PC-9 (cell line): Measurements from ENCODE around the gene SH3GL3. TPM values are rescaled to one million over a fixed set of nuclear protein-coding genes. Genes with fewer than 3 reads are reported as not detected.

Experiments used
- BruUV-seq: library from RNA; stranded (reverse); fragments of 400-500 nt; replicated peaks from 2 replicates; lab custom pipeline; 2021; lab: Mats Ljungman, UMichigan
- CTCF ChIA-PET: fragments of 300-600 bp; sonication (Branson Sonifier 250); formaldehyde crosslinking; loops from one replicate; lab custom pipeline; 2022; ENCODE audit warnings: antibody characterized with exemption; lab: Charles Lee
- POLR2A ChIA-PET: fragments of 300-600 bp; sonication (Branson Sonifier 250); formaldehyde crosslinking; loops from one replicate; lab custom pipeline; 2022; ENCODE audit warnings: antibody characterized with exemption; ENCODE audit not compliant: unreplicated experiment; lab: Charles Lee
- DNase-seq, 2 experiments: peaks; one replicate each; pipeline versions ENCODE4 v3.0.0 to v3.0.0-alpha.2; 2015 to 2022; ENCODE audit warnings: mixed read lengths in 1 of 2
- H2AFZ ChIP-seq: fragments of 200-600 bp; sonication (generic); 2 replicates; pipeline ENCODE4 v1.8.1; 2017; ENCODE audit warnings: antibody characterized with exemption
- H3F3A ChIP-seq: fragments of 200-600 bp; sonication (generic); 2 replicates; pipeline ENCODE4 v1.8.1; 2017; ENCODE audit warnings: antibody characterized with exemption, mild to moderate bottlenecking, low read depth; ENCODE audit not compliant: insufficient read depth
- H3K27ac ChIP-seq: fragments of 200-600 bp; sonication (generic); 2 replicates; pipeline ENCODE4 v1.6.1; 2016; ENCODE audit warnings: mixed run types
- H3K27me3 ChIP-seq: fragments of 200-600 bp; sonication (generic); 2 replicates; pipeline ENCODE4 v1.6.1; 2016; ENCODE audit warnings: low read depth, mixed run types; ENCODE audit not compliant: insufficient read depth
- H3K36me3 ChIP-seq: fragments of 200-600 bp; sonication (generic); 2 replicates; pipeline ENCODE4 v1.6.1; 2016; ENCODE audit warnings: low read depth, mixed run types
- H3K4me1 ChIP-seq: fragments of 200-600 bp; sonication (generic); replicated peaks from 2 replicates; pipeline ENCODE4 v1.6.1; 2016; ENCODE audit warnings: mixed run types; ENCODE audit not compliant: insufficient read depth
- H3K4me2 ChIP-seq: fragments of 200-600 bp; sonication (generic); 2 replicates; pipeline ENCODE4 v1.6.1; 2017; ENCODE audit warnings: mixed run types
- H3K4me3 ChIP-seq: fragments of 200-600 bp; sonication (generic); 2 replicates; pipeline ENCODE4 v1.6.1; 2016; ENCODE audit warnings: mixed run types
- H3K79me2 ChIP-seq: fragments of 200-600 bp; sonication (generic); 2 replicates; pipeline ENCODE4 v1.6.1; 2017; ENCODE audit warnings: low read depth, mixed run types
- H3K9me2 ChIP-seq: fragments of 200-600 bp; sonication (generic); 2 replicates; pipeline ENCODE4 v1.8.1; 2017; ENCODE audit warnings: mild to moderate bottlenecking; ENCODE audit not compliant: insufficient read depth
- H3K9me3 ChIP-seq: fragments of 200-600 bp; sonication (generic); 2 replicates; pipeline ENCODE4 v1.8.1; 2016; ENCODE audit warnings: low read depth; ENCODE audit not compliant: insufficient read depth
- H4K20me1 ChIP-seq: fragments of 200-600 bp; sonication (generic); 2 replicates; pipeline ENCODE4 v1.8.1; 2017; ENCODE audit not compliant: insufficient read depth
- CTCF ChIP-seq: fragments of 200-600 bp; sonication (generic); conservative IDR thresholded peaks from 2 replicates; pipeline ENCODE4 v1.6.1; 2017; ENCODE audit warnings: mixed run types, antibody characterized with exemption, mild to moderate bottlenecking, moderate library complexity
- EZH2 ChIP-seq: fragments of 200-600 bp; sonication (generic); IDR thresholded peaks from 2 replicates; pipeline ENCODE4 v1.8.0; 2017; ENCODE audit warnings: antibody characterized with exemption, low read depth
- intact Hi-C: fragments of 100-400 bp; cut with micrococcal nuclease; formaldehyde crosslinking; loops from one replicate; pipeline ENCODE4 v1.10.0; 2022; ENCODE audit not compliant: unreplicated experiment
- total RNA-seq: library from RNA; stranded (reverse); gene quantifications from 2 replicates; pipeline ENCODE4 v1.2.3, GENCODE V29; 2021

SH3GL3 gene
- total RNA-seq, 1 experiment from 2014 or later: 0.22 TPM

GRCh38 chr15:83512459-83512858 lies 65.3 kb downstream of the SH3GL3 start:
- Histone ChIP-seq H4K20me1 (no peaks in the 10 kb centered on the region), H3K27ac (no peak overlapping the region), H3K36me3 (no peaks in the 10 kb centered on the region), H3K4me2 (no peak overlapping the region), H3K4me3 (no peak overlapping the region), H3K79me2 (no peaks in the 10 kb centered on the region), H3K4me1 (no peaks in the 10 kb centered on the region), H3K9me3 (no peaks in the 10 kb centered on the region), H3F3A (no peaks in the 10 kb centered on the region), H2AFZ (no peak overlapping the region), H3K27me3 (0 out of 2 replicates have a peak, but pooled peaks cover 9% of the 10 kb centered on the region), H3K9me2 (no peaks in the 10 kb centered on the region)
- intact Hi-C loops: no loop called here
- CTCF ChIA-PET: no interaction called here
- TF ChIP-seq EZH2: no peak
- TF ChIP-seq CTCF: no peak
- DNase-seq: no peak
- POLR2A ChIA-PET: no interaction called here
- no TSS peak for BruUV-seq

GRCh38 chr15:83514584-83514983 lies 67.4 kb downstream of the SH3GL3 start:
- BruUV-seq: no TSS peak
- Histone ChIP-seq H3F3A (no peaks in the 10 kb centered on the region), H3K27ac (no peak overlapping the region), H3K4me2 (no peak overlapping the region), H4K20me1 (no peaks in the 10 kb centered on the region), H3K27me3 (0 out of 2 replicates have a peak, but pooled peaks cover 9% of the 10 kb centered on the region), H3K36me3 (no peaks in the 10 kb centered on the region), H3K9me3 (no peaks in the 10 kb centered on the region), H3K4me3 (no peak overlapping the region), H3K79me2 (no peaks in the 10 kb centered on the region), H3K4me1 (no peaks in the 10 kb centered on the region), H2AFZ (no peak overlapping the region), H3K9me2 (no peaks in the 10 kb centered on the region)
- ChIA-PET POLR2A (no interaction called here), CTCF (no interaction called here)
- TF ChIP-seq EZH2 (no peak), CTCF (no peak)
- intact Hi-C loops: no loop called here
- DNase-seq: no peak

- no peak for DNase-seq
- Histone ChIP-seq H2AFZ (no peak overlapping the region), H3K27me3 (0 out of 2 replicates have a peak, but pooled peaks cover 9% of the 10 kb centered on the region), H3K36me3 (no peaks in the 10 kb centered on the region), H3K9me2 (no peaks in the 10 kb centered on the region), H3K4me1 (no peaks in the 10 kb centered on the region), H3K9me3 (no peaks in the 10 kb centered on the region), H3K4me2 (no peak overlapping the region), H3K27ac (no peak overlapping the region), H3K4me3 (no peak overlapping the region), H3F3A (no peaks in the 10 kb centered on the region), H4K20me1 (no peaks in the 10 kb centered on the region), H3K79me2 (no peaks in the 10 kb centered on the region)
- intact Hi-C loops: no loop called here
- ChIA-PET CTCF (no interaction called here), POLR2A (no interaction called here)
- no TSS peak for BruUV-seq
- TF ChIP-seq EZH2: no peak
- TF ChIP-seq CTCF: no peak
Observed at GRCh38 chr15:83515164-83515563, 68.0 kb downstream of the SH3GL3 start.
